K562 (cell line): Measurements from ENCODE around the gene TPGS1. TPM values are rescaled to one million over a fixed set of nuclear protein-coding genes. Genes with fewer than 3 reads are reported as not detected.

Experiments
- ATAC-seq: fragments of 200-7000 bp; cut with Tn5 transposase; 3 replicates; pipeline ENCODE4 v1.9.1; 2020; ENCODE audit warnings: moderate library complexity
- BruUV-seq: library from RNA; stranded (reverse); fragments of 400-500 nt; replicated peaks from 2 replicates; lab custom pipeline; 2021; lab: Mats Ljungman, UMichigan
- CTCF ChIA-PET: fragments of 300-600 bp; formaldehyde crosslinking; extraction: SDS; loops from one replicate; lab custom pipeline; 2021; ENCODE audit warnings: low intra/inter-chr PET ratio; lab: Yijun Ruan, JAX
- POLR2A ChIA-PET: fragments of 300-600, 350-650 bp; sonication (Branson Sonifier 250); formaldehyde crosslinking; extraction: SDS; loops from one replicate; lab custom pipeline; 2021; ENCODE audit warnings: antibody characterized with exemption, inconsistent platforms; lab: Yijun Ruan, JAX
- DNase-seq, 4 experiments: peaks; one replicate each; pipeline versions ENCODE4 v3.0.0 to v3.0.0-alpha.2; 2011 to 2018; ENCODE audit warnings: low spot score in 3 of 4, mixed read lengths in 3 of 4; ENCODE audit errors: extremely low read depth in 1 of 4
- FAIRE-seq: peaks from 2 replicates; lab custom pipeline; 2011; peaks lifted over from hg19 to GRCh38; lab: Jason Lieb, UNC
- H2AFZ ChIP-seq: 2 replicates; pipeline ENCODE4 v1.6.0; 2011; ENCODE audit warnings: low read depth, low read length, control low read depth, inconsistent platforms
- H3K27ac ChIP-seq: fragments of 200-600 bp; 3 replicates; pipeline ENCODE4 v1.8.0; 2011; ENCODE audit warnings: low read depth, mild to moderate bottlenecking, control low read depth, inconsistent platforms, low read length, moderate library complexity, mixed read lengths; ENCODE audit errors: extremely low read depth
- H3K27me3 ChIP-seq, 2 experiments: fragments of 300-600 bp in 1 of 2; 2 replicates in 1 of 2; 3 replicates in 1 of 2; pipeline versions ENCODE4 v1.6.0 to v1.8.0; 2011; ENCODE audit warnings: inconsistent platforms in 2 of 2, low read length in 2 of 2, mild to moderate bottlenecking in 1 of 2, mixed read lengths in 1 of 2, moderate library complexity in 1 of 2; ENCODE audit not compliant: control insufficient read depth in 2 of 2, insufficient read depth in 2 of 2
- H3K36me3 ChIP-seq: fragments of 300-600 bp; 3 replicates; pipeline ENCODE4 v1.8.0; 2011; ENCODE audit warnings: mild to moderate bottlenecking, low read length, inconsistent platforms; ENCODE audit not compliant: control insufficient read depth, insufficient read depth
- H3K4me1 ChIP-seq, 2 experiments: fragments of 200-600 bp in 1 of 2; replicated peaks in 1 of 2; 2 replicates in 1 of 2; 3 replicates in 1 of 2; pipeline versions ENCODE4 v1.5.1 to v1.8.0; 2011; ENCODE audit warnings: inconsistent platforms in 2 of 2, low read length in 2 of 2, mild to moderate bottlenecking in 1 of 2, mixed read lengths in 1 of 2, moderate library complexity in 1 of 2; ENCODE audit not compliant: control insufficient read depth in 2 of 2, insufficient read depth in 2 of 2
- H3K4me2 ChIP-seq: 2 replicates; pipeline ENCODE4 v1.6.1; 2011; ENCODE audit warnings: low read length, control low read depth, inconsistent platforms, mixed read lengths; ENCODE audit not compliant: insufficient read depth
- H3K4me3 ChIP-seq: fragments of 200-600 bp; sonication (generic), shearing (Covaris generic); 2 replicates; pipeline ENCODE4 v1.5.1; 2016; ENCODE audit warnings: control low read depth, inconsistent platforms
- H3K79me2 ChIP-seq: fragments of 200-600 bp; 3 replicates; pipeline ENCODE4 v1.8.0; 2011; ENCODE audit warnings: low read length, inconsistent platforms; ENCODE audit not compliant: control insufficient read depth, insufficient read depth
- H3K9ac ChIP-seq, 2 experiments: 2 replicates each; pipeline versions ENCODE4 v1.6.0 to v1.6.1; 2011; ENCODE audit warnings: low read depth in 2 of 2, low read length in 2 of 2, control low read depth in 1 of 2, inconsistent platforms in 1 of 2, mild to moderate bottlenecking in 1 of 2, mixed read lengths in 1 of 2; ENCODE audit not compliant: insufficient read depth in 1 of 2
- H3K9me1 ChIP-seq: one replicate; pipeline ENCODE4 v1.6.0; 2011; ENCODE audit warnings: inconsistent platforms, mild to moderate bottlenecking, low read length, moderate library complexity; ENCODE audit not compliant: control insufficient read depth, insufficient read depth
- H3K9me3 ChIP-seq: replicated peaks from 2 replicates; pipeline ENCODE4 v1.5.1; 2011; ENCODE audit warnings: low read depth, low read length, inconsistent platforms; ENCODE audit not compliant: control insufficient read depth, insufficient read depth
- H4K20me1 ChIP-seq: replicated peaks from 2 replicates; pipeline ENCODE4 v1.6.1; 2011; ENCODE audit warnings: low read length, inconsistent platforms, mixed read lengths; ENCODE audit not compliant: control insufficient read depth, insufficient read depth
- NR2C1 ChIP-seq, 2 experiments: fragments of 450-650 bp; IDR thresholded peaks; 2 replicates each; pipeline ENCODE4 v1.6.1; 2017; ENCODE audit warnings: mild to moderate bottlenecking in 2 of 2, antibody characterized with exemption in 1 of 2, inconsistent platforms in 1 of 2, missing compliant biosample characterization in 1 of 2, missing genetic modification characterization in 1 of 2
- RHOXF2B ChIP-seq: fragments of 250-450 bp; sonication (Bioruptor Pico); conservative IDR thresholded peaks from 2 replicates; pipeline ENCODE4 v1.5.1; 2021
- SNAPC5 ChIP-seq: fragments of 250-450 bp; sonication (Bioruptor Pico); IDR thresholded peaks from 2 replicates; pipeline ENCODE4 v1.8.0; 2021; ENCODE audit warnings: moderate library complexity, mild to moderate bottlenecking, inconsistent platforms
- TSC22D4 ChIP-seq: fragments of 450-650 bp; IDR thresholded peaks from 2 replicates; pipeline ENCODE4 v1.6.1; 2016; ENCODE audit warnings: missing genetic modification characterization, missing biosample characterization, control low read depth
- ZFP36 ChIP-seq: fragments of 150-350 bp; IDR thresholded peaks from 2 replicates; pipeline ENCODE4 v1.6.1; 2018; ENCODE audit warnings: low read length, low read depth; ENCODE audit not compliant: partially characterized antibody
- WGBS: fragments of 100-300 bp; shearing (Covaris generic); methylation state at CpG from one replicate; pipeline ENCODE4 v1.1.6; 2016; ENCODE audit warnings: low coverage, mixed read lengths; ENCODE audit not compliant: insufficient coverage; ENCODE audit errors: missing lambda C conversion rate; 5-methylcytosine and 5-hydroxymethylcytosine counted together
- in situ Hi-C: fragments of 300-500 bp; cut with MboI; formaldehyde crosslinking; loops from 4 replicates; pipeline ENCODE4 v1.15.0; 2018; ENCODE audit warnings: inconsistent platforms, mixed read lengths
- intact Hi-C: fragments of 100-400 bp; cut with micrococcal nuclease; formaldehyde crosslinking; loops from 2 replicates; pipeline ENCODE4 v1.14.2; 2022
- polyA plus RNA-seq, 8 experiments: library from polyadenylated mRNA; depleted of rRNA in 4 of 8; stranded (reverse) in 5 of 8; unstranded in 3 of 8; fragments of >200 nt; fragmentation: Nextera tagmentation in 2 of 8; fragmentation: Illumina TruSeq in 1 of 8; extraction: Ambion mirVana in 2 of 8; extraction: Trizol in 1 of 8; gene quantifications; 2 replicates each; pipeline versions ENCODE4 v1.2.1 to v1.2.3, GENCODE V29; 2011 to 2014; ENCODE audit warnings: inconsistent platforms in 1 of 8, missing spikeins in 1 of 8
- total RNA-seq, 7 experiments: library from RNA; depleted of rRNA in 6 of 7; stranded (reverse); fragments of >200 nt in 6 of 7; fragmentation: Illumina TruSeq in 2 of 7; extraction: Trizol in 2 of 7; gene quantifications; 2 replicates each; pipeline versions ENCODE4 v1.2.1 to v1.2.3, GENCODE V29; 2011 to 2021; ENCODE audit warnings: low replicate concordance in 1 of 7
- TF ChIP-seq, protein P1 (sequence below), 2 experiments: IDR thresholded peaks in 1 of 2; conservative IDR thresholded peaks in 1 of 2; 2 replicates each; pipeline ENCODE4 v1.6.1; 2016; ENCODE audit warnings: low read depth in 2 of 2, mild to moderate bottlenecking in 1 of 2, missing compliant biosample characterization in 1 of 2, missing genetic modification characterization in 1 of 2, moderate library complexity in 1 of 2
- TF ChIP-seq, protein P2 (sequence below): fragments of 250-450 bp; sonication (Bioruptor Pico); IDR thresholded peaks from 2 replicates; pipeline ENCODE4 v1.5.0; 2020; ENCODE audit warnings: mild to moderate bottlenecking
- TF ChIP-seq, protein P3 (sequence below): sonication (generic); formaldehyde crosslinking; IDR thresholded peaks from 2 replicates; pipeline ENCODE4 v1.9.0; 2022; ENCODE audit warnings: mild to moderate bottlenecking, missing genetic modification reagents
- TF ChIP-seq, protein P4 (sequence below): fragments of 450-650 bp; IDR thresholded peaks from 2 replicates; pipeline ENCODE4 v1.6.1; 2016; ENCODE audit warnings: antibody characterized with exemption
- TF ChIP-seq, protein P5 (sequence below): fragments of 250-450 bp; sonication (Bioruptor Pico); IDR thresholded peaks from 2 replicates; pipeline ENCODE4 v1.5.0; 2021

The TPGS1 gene
- total and polyA plus RNA-seq, 9 of the 15 experiments (the other 6 are each of a cell fraction or from before 2014, with no cell fraction given): 0.30 to 31.6 (median 1.2) TPM; not detected in 2

- TF ChIP-seq, protein P1, sequence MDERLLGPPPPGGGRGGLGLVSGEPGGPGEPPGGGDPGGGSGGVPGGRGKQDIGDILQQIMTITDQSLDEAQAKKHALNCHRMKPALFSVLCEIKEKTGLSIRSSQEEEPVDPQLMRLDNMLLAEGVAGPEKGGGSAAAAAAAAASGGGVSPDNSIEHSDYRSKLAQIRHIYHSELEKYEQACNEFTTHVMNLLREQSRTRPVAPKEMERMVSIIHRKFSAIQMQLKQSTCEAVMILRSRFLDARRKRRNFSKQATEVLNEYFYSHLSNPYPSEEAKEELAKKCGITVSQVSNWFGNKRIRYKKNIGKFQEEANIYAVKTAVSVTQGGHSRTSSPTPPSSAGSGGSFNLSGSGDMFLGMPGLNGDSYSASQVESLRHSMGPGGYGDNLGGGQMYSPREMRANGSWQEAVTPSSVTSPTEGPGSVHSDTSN (CRISPR knock-in tag; IDR thresholded peaks at IDR 0.05; ENCODE audit: low read depth): no peak
- TF ChIP-seq, protein P1 (tag; conservative IDR thresholded peaks at IDR 0.05; ENCODE audit: low read depth): no peak
- TF ChIP-seq, protein P2, sequence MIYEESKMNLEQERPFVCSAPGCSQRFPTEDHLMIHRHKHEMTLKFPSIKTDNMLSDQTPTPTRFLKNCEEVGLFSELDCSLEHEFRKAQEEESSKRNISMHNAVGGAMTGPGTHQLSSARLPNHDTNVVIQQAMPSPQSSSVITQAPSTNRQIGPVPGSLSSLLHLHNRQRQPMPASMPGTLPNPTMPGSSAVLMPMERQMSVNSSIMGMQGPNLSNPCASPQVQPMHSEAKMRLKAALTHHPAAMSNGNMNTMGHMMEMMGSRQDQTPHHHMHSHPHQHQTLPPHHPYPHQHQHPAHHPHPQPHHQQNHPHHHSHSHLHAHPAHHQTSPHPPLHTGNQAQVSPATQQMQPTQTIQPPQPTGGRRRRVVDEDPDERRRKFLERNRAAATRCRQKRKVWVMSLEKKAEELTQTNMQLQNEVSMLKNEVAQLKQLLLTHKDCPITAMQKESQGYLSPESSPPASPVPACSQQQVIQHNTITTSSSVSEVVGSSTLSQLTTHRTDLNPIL (CRISPR knock-in tag): no peak
Observed at GRCh38 chr19:513368-514165, 6.3 kb downstream of the TPGS1 start (continued).

- peaks cover 3% of the 10 kb centered on the region; the same call in 1 of the 3 replicates for H3K79me2 ChIP-seq
- H4K20me1 ChIP-seq: no peaks in the 10 kb centered on the region
- in situ Hi-C loops (no loop called here), intact Hi-C loops (no loop called here)
- no peak overlapping the region for H3K4me3 ChIP-seq
- ChIA-PET POLR2A (no interaction called here), CTCF (no interaction called here)
- H3K9me3 ChIP-seq: peaks cover 4% of the 10 kb centered on the region; the same call in 1 of the 2 replicates
- DNase-seq (no peak), ATAC-seq (no peak), FAIRE-seq (no peak)
- WGBS: 95% methylated on average over 7 of the region's 9 CpGs
- H2AFZ ChIP-seq: no peak overlapping the region
- H3K9me1 ChIP-seq: peaks cover 4% of the 10 kb centered on the region
- no peak overlapping the region for H3K4me2 ChIP-seq
- peaks cover 21% of the 10 kb centered on the region; the same call in 2 of the 3 replicates for H3K36me3 ChIP-seq
- H3K4me1 ChIP-seq: peaks cover 21 to 79% of the 10 kb centered on the region in 2 experiments; a peak in 4 of 5 replicates
- H3K27ac ChIP-seq: no peak overlapping the region; the same call in 2 of the 3 replicates
- 0 out of 4 replicates have a peak overlapping the region, but pooled peaks of 1 of the 2 experiments have one; percentile 31 for H3K9ac ChIP-seq
- H3K27me3 ChIP-seq: no peaks in the 10 kb centered on the region; a peak in 1 of 5 replicates
- no TSS peak for BruUV-seq
- TF ChIP-seq, protein P3, sequence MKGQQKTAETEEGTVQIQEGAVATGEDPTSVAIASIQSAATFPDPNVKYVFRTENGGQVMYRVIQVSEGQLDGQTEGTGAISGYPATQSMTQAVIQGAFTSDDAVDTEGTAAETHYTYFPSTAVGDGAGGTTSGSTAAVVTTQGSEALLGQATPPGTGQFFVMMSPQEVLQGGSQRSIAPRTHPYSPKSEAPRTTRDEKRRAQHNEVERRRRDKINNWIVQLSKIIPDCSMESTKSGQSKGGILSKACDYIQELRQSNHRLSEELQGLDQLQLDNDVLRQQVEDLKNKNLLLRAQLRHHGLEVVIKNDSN (CRISPR knock-in tag): no peak
- TF ChIP-seq SNAPC5: no peak
- TF ChIP-seq NR2C1 (IDR thresholded peaks at IDR 0.05): no peak
- TF ChIP-seq NR2C1 (tag; IDR thresholded peaks at IDR 0.05): no peak
- TF ChIP-seq TSC22D4 (tag): no peak
- TF ChIP-seq, protein P4, sequence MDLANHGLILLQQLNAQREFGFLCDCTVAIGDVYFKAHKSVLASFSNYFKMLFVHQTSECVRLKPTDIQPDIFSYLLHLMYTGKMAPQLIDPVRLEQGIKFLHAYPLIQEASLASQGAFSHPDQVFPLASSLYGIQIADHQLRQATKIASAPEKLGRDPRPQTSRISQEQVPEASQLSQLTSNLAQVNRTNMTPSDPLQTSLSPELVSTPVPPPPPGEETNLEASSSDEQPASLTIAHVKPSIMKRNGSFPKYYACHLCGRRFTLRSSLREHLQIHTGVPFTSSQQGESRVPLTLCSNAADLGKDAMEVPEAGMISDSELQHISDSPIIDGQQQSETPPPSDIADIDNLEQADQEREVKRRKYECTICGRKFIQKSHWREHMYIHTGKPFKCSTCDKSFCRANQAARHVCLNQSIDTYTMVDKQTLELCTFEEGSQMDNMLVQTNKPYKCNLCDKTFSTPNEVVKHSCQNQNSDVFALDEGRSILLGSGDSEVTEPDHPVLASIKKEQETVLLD: no peak
- TF ChIP-seq, protein P5, sequence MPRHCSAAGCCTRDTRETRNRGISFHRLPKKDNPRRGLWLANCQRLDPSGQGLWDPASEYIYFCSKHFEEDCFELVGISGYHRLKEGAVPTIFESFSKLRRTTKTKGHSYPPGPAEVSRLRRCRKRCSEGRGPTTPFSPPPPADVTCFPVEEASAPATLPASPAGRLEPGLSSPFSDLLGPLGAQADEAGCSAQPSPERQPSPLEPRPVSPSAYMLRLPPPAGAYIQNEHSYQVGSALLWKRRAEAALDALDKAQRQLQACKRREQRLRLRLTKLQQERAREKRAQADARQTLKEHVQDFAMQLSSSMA: no peak
- TF ChIP-seq RHOXF2B: no peak
- peak; percentile 75 for TF ChIP-seq ZFP36
Observed at GRCh38 chr19:514166-514663, 6.9 kb downstream of the TPGS1 start.
